Measurements from ENCODE around the gene AGXT.

AGXT gene

GRCh38 chr2:240886678-240887609 lies 18.3 kb downstream of the AGXT start:
- no peak for DNase-seq (ENCODE audit: low spot score)

GRCh38 chr2:240887631-240888030 lies 19.0 kb downstream of the AGXT start:
- DNase-seq (ENCODE audit: low spot score) = no peak

GRCh38 chr2:240888130-240888889 lies 19.7 kb downstream of the AGXT start:
- DNase-seq (ENCODE audit: low spot score) = no peak

GRCh38 chr2:240888890-240889573 lies 20.4 kb downstream of the AGXT start:
- no peak for DNase-seq (ENCODE audit: low spot score)

- DNase-seq (ENCODE audit: low spot score) = no peak
These were observed 21.3 kb downstream of the AGXT start for GRCh38 chr2:240889601-240890560.

GRCh38 chr2:240890691-240891090 lies 22.1 kb downstream of the AGXT start:
- no peak for DNase-seq (ENCODE audit: low spot score)

GRCh38 chr2:240891492-240892340 lies 23.1 kb downstream of the AGXT start:
- no peak for DNase-seq (ENCODE audit: low spot score)

- no peak for DNase-seq (ENCODE audit: low spot score)
These were observed 23.7 kb downstream of the AGXT start for GRCh38 chr2:240892356-240892755.

DNA sequence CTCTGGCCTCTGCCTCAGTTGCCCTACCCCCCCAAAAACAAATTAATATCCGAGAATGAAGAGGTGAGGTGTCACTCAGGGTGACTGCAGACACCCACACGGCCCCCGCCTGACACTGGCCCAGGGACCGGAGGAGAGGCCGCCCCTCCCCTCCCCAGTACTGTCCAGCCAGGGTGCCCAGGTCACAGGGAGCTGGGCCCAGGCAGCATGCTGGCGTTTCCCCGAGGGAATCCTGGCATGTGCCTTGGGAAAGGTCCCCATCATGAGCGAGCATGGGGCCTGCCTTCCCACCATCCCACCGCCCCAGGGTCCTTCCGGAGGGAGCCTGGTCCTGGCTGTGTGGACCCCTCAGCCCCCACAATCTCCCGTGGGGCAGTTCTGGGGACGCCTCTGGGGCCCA lies 24.3 kb downstream of the AGXT start:
- no peak for DNase-seq (ENCODE audit: low spot score)

DNA sequence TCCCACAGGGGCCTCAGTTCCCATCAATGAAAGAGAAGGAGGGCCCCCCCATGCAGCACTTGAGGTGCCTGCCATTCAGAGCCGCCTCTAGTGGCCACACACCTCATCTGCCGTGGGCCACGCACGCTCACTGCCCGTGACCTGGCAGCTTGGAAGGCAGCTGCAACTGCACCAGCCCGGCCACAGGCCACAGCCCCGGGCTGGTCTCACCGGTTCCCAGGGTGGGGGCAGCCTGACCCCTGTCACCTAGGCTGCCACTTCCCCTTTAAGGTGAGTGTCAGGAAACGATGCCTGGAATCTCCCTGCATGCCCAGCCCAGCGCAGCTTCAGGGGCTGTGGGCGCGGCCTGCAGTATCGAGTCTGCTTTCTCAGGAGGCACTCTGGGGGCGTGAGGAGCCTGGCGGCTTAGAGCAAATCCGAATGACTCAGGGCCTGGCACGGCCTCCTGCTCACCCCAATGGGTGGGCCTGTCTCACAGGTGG lies 24.8 kb downstream of the AGXT start:
- no peak for DNase-seq (ENCODE audit: low spot score)

DNA sequence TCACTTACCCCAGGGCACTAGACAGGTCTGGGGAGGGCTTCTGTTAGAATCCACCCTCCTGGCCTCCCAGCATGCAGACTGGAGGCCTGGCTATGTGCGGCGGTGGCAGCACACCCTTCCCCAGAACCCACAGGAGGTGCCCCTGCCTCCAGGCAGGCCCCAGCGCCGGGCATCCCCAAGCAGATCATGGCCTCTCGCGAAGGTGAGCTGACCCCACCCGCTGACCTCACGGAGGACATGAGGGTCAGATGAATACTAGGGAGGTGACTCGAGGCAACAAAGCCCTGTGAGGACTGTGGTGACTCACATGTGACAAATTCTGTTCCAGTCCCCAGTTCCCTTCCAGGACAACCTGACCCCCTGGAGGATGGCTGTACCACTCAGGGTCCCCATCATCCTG lies 25.4 kb downstream of the AGXT start:
- no peak for DNase-seq (ENCODE audit: low spot score)

- no peak for DNase-seq (ENCODE audit: low spot score)
These were observed 26.4 kb downstream of the AGXT start for GRCh38 chr2:240894836-240895558.

DNA sequence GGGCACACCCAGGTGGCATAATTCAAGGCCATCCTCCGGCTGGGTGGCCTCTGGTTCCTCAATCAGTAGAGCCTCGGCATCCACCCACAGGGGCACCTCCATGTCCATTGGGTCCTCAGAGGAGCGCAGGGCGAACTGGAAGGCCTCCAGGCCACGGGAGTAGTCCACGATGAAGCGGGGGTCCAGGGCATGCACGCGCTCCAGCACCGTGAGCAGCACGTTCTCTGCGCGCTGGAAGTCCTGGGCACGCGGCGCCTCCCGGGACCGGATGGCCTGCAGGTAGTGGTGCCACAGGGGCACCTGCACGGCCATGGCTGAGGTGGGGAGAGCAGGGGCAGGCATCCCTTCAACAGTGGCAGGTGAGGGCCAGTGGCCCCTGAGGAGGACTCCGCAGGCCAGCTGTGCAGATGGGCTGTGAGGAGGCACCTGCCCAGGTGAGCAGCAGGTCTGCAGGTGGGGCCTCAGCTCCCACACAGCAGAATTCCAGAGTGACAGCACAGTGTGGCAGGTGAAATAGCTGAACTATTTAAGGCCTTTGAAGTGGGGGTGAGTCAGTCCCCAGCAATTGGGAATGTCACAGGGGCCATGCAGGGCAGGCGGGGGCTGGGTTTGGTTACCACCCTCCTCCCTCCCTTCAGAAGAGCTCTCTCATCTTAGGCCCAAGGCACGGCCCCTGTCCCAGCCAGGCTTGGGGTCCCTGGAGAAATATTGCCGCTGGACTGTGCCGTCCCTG lies 27.2 kb downstream of the AGXT start, which contains the start of gene MAB21L4:
Gene MAB21L4, minus strand, starts transcription at position 501 of the 733 bp plus-strand sequence. Its CDS starts 159 bp downstream, at position 342.
- DNase-seq (ENCODE audit: low spot score) = no peak

GRCh38 chr2:240896394-240896793 lies 27.8 kb downstream of the AGXT start:
- no peak for DNase-seq (ENCODE audit: low spot score)

- peak; percentile 89 for DNase-seq (ENCODE audit: low spot score)
These were observed 28.5 kb downstream of the AGXT start for GRCh38 chr2:240896871-240897692.

GRCh38 chr2:240898108-240898730 lies 29.6 kb downstream of the AGXT start:
- no peak for DNase-seq (ENCODE audit: low spot score)

- no peak for DNase-seq (ENCODE audit: low spot score)
These were observed 30.3 kb downstream of the AGXT start for GRCh38 chr2:240898731-240899467.

Measured in HuH-7.5 (cell line).